Measurements from ENCODE around the gene ZNF117.

Gene ZNF117

DNA sequence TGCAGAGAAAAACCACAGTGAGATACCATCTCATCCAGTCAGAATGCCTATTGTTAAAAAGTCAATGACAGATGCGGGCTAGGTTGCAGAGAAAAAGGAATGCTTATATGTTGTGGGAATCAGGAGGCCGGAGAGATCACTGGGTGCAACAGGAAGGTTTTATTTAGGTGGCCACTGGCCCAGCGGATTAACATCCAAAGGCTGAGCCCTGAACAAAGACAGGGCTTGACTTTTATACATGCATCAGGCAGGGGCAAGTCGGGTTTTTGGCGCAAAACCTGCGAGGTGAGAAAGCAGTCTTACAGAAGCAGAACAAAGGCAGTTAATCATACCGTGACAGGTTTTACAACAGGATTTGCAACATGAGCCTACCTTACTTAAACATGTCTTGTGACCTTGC is 620 bp downstream of the ZNF117 start:
- TF ChIP-seq SIN3A (IDR thresholded peaks at IDR 0.05; ENCODE audit: borderline replicate concordance, insufficient read depth, low read length) (no peak), TAF1 (IDR thresholded peaks at IDR 0.05; ENCODE audit: borderline replicate concordance, insufficient read depth, low read length) (no peak), POLR2AphosphoS5 (IDR thresholded peaks at IDR 0.05; ENCODE audit: low read depth, low read length) (no peak), FOXP2 (optimal IDR thresholded peaks at IDR 0.05; ENCODE audit: borderline replicate concordance, extremely low read depth, extremely low read length, insufficient read depth) (no peak)
- TF ChIP-seq, protein P1, sequence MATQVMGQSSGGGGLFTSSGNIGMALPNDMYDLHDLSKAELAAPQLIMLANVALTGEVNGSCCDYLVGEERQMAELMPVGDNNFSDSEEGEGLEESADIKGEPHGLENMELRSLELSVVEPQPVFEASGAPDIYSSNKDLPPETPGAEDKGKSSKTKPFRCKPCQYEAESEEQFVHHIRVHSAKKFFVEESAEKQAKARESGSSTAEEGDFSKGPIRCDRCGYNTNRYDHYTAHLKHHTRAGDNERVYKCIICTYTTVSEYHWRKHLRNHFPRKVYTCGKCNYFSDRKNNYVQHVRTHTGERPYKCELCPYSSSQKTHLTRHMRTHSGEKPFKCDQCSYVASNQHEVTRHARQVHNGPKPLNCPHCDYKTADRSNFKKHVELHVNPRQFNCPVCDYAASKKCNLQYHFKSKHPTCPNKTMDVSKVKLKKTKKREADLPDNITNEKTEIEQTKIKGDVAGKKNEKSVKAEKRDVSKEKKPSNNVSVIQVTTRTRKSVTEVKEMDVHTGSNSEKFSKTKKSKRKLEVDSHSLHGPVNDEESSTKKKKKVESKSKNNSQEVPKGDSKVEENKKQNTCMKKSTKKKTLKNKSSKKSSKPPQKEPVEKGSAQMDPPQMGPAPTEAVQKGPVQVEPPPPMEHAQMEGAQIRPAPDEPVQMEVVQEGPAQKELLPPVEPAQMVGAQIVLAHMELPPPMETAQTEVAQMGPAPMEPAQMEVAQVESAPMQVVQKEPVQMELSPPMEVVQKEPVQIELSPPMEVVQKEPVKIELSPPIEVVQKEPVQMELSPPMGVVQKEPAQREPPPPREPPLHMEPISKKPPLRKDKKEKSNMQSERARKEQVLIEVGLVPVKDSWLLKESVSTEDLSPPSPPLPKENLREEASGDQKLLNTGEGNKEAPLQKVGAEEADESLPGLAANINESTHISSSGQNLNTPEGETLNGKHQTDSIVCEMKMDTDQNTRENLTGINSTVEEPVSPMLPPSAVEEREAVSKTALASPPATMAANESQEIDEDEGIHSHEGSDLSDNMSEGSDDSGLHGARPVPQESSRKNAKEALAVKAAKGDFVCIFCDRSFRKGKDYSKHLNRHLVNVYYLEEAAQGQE (IDR thresholded peaks at IDR 0.05; ENCODE audit: insufficient read depth in 1 of 2, low read depth in 2 of 2, low read length in 2 of 2), result no peak

- no peak for TF ChIP-seq FOXP2 (optimal IDR thresholded peaks at IDR 0.05; ENCODE audit: borderline replicate concordance, extremely low read depth, extremely low read length, insufficient read depth)
- no peak for TF ChIP-seq SIN3A (IDR thresholded peaks at IDR 0.05; ENCODE audit: borderline replicate concordance, insufficient read depth, low read length)
- no peak for TF ChIP-seq POLR2AphosphoS5 (IDR thresholded peaks at IDR 0.05; ENCODE audit: low read depth, low read length)
- no peak for TF ChIP-seq TAF1 (IDR thresholded peaks at IDR 0.05; ENCODE audit: borderline replicate concordance, insufficient read depth, low read length)
- TF ChIP-seq, protein P1 (IDR thresholded peaks at IDR 0.05; ENCODE audit: insufficient read depth in 1 of 2, low read depth in 2 of 2, low read length in 2 of 2), result no peak
These were observed 12.2 kb downstream of the ZNF117 start for GRCh38 chr7:64978497-64979203.

GRCh38 chr7:64965594-64965993 is 25.2 kb downstream of the ZNF117 start:
- TF ChIP-seq TAF1 (IDR thresholded peaks at IDR 0.05; ENCODE audit: borderline replicate concordance, insufficient read depth, low read length) (no peak), FOXP2 (optimal IDR thresholded peaks at IDR 0.05; ENCODE audit: borderline replicate concordance, extremely low read depth, extremely low read length, insufficient read depth) (no peak), POLR2AphosphoS5 (IDR thresholded peaks at IDR 0.05; ENCODE audit: low read depth, low read length) (no peak), SIN3A (IDR thresholded peaks at IDR 0.05; ENCODE audit: borderline replicate concordance, insufficient read depth, low read length) (no peak)
- TF ChIP-seq, protein P1 (IDR thresholded peaks at IDR 0.05; ENCODE audit: insufficient read depth in 1 of 2, low read depth in 2 of 2, low read length in 2 of 2), result no peak

- TF ChIP-seq SIN3A (IDR thresholded peaks at IDR 0.05; ENCODE audit: borderline replicate concordance, insufficient read depth, low read length) (no peak), FOXP2 (optimal IDR thresholded peaks at IDR 0.05; ENCODE audit: borderline replicate concordance, extremely low read depth, extremely low read length, insufficient read depth) (no peak), POLR2AphosphoS5 (IDR thresholded peaks at IDR 0.05; ENCODE audit: low read depth, low read length) (no peak), TAF1 (IDR thresholded peaks at IDR 0.05; ENCODE audit: borderline replicate concordance, insufficient read depth, low read length) (no peak)
- TF ChIP-seq, protein P1 (IDR thresholded peaks at IDR 0.05; ENCODE audit: insufficient read depth in 1 of 2, low read depth in 2 of 2, low read length in 2 of 2), result no peak
These were observed 31.6 kb downstream of the ZNF117 start for GRCh38 chr7:64959072-64959747.

Data from PFSK-1 (cell line).